Kidney epithelial cell (primary cell): Measurements from ENCODE around the gene NPC1. TPM values are rescaled to one million over a fixed set of nuclear protein-coding genes. Genes with fewer than 3 reads are reported as not detected.

ENCODE experiments used
- DNase-seq: peaks from one replicate; pipeline ENCODE4 v3.0.0-alpha.2; 2010; ENCODE audit warnings: low read depth
- H3K27me3 ChIP-seq: 2 replicates; pipeline ENCODE4 v1.6.0; 2011; ENCODE audit warnings: low read length; ENCODE audit not compliant: control insufficient read depth, insufficient read depth
- H3K36me3 ChIP-seq: 2 replicates; pipeline ENCODE4 v1.5.1; 2011; ENCODE audit warnings: low read length; ENCODE audit not compliant: control insufficient read depth, insufficient read depth
- H3K4me3 ChIP-seq: 2 replicates; pipeline ENCODE4 v1.5.1; 2011; ENCODE audit warnings: low read depth, mild to moderate bottlenecking, control low read depth, low read length
- total RNA-seq: library from RNA; depleted of rRNA; stranded (reverse); fragments of >200 nt; gene quantifications from 2 replicates; pipeline ENCODE4 v1.2.3, GENCODE V29; 2015
- TF ChIP-seq, protein P1 (sequence below): IDR thresholded peaks from 2 replicates; pipeline ENCODE4 v1.5.1; 2011; ENCODE audit warnings: mild to moderate bottlenecking, moderate library complexity, low read length, control low read depth, inconsistent platforms; ENCODE audit not compliant: insufficient read depth, poor library complexity, severe bottlenecking

NPC1 gene
- total RNA-seq, 1 donor from 2014 or later = 111 TPM

DNA sequence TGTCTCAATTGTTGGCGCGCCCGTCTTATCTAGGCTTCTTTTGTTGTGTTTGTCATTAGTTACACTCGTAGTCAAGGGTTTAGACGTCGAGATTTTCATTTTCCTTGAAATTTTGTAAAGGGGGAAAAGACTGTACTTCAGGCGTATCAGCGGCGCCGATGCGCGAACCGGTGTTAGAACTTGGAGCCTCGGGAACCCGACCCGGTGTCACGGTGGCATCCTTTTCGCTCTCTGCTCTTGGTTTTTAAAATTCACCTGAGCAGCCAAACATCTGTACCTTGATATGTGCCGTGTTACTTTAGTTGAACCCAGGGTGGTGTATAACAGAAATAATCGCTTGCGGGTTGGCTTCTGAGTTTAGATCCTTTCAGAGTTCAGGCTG, 82.4 kb downstream of the NPC1 start:
- Histone ChIP-seq H3K4me3 (peak overlapping the region; percentile 77), H3K27me3 (no peaks in the 10 kb centered on the region), H3K36me3 (no peaks in the 10 kb centered on the region)
- TF ChIP-seq, protein P1, sequence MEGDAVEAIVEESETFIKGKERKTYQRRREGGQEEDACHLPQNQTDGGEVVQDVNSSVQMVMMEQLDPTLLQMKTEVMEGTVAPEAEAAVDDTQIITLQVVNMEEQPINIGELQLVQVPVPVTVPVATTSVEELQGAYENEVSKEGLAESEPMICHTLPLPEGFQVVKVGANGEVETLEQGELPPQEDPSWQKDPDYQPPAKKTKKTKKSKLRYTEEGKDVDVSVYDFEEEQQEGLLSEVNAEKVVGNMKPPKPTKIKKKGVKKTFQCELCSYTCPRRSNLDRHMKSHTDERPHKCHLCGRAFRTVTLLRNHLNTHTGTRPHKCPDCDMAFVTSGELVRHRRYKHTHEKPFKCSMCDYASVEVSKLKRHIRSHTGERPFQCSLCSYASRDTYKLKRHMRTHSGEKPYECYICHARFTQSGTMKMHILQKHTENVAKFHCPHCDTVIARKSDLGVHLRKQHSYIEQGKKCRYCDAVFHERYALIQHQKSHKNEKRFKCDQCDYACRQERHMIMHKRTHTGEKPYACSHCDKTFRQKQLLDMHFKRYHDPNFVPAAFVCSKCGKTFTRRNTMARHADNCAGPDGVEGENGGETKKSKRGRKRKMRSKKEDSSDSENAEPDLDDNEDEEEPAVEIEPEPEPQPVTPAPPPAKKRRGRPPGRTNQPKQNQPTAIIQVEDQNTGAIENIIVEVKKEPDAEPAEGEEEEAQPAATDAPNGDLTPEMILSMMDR = no peak
- no peak for DNase-seq

DNA sequence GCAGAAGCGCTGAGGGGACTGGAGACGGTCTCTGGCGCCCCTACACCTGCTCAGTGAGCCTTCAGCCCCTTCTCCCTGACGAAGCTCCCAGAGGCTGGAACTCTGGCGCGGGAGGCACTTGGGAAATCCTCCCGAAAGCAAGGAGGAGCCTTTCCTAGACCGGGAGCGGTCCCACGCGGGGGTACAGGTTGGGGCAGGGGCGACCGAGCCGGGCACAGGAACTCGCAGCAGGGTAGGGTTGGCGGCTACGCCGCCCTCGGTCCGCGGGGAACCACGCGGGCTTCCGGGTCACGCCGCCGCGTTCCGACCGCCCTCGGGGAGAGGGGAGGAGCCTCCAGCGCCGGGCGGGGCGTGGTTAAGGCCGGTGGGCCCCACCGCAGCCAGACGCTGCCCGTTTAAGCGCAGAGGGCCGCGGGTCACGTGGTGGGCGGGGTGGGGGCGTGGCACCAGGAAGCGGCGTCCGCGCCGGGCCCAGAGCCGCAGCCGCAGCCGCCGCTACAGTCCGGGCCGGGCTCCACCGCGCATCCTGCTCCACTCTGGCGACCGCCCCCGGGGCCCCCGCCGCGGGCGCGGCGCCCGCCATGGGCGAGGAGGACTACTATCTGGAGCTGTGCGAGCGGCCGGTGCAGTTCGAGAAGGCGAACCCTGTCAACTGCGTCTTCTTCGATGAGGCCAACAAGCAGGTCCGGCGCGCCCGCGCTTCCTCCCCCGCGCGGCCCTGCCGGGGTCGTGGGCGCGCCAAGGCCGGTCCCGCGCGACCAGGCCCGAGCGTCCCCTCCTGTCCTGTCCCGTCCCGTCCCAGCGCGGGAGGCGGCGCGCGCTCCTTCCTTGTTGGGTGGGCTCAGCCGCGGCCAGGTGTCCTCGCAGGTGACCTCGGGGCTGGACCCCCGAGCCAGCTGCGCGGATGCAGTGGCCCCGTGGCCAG, 83.0 kb downstream of the NPC1 start, which contains the start of gene RMC1:
RMC1 (plus strand) TSS at position 474 of the 925 bp plus-strand sequence; CDS start at position 582, 108 bp downstream.
- Histone ChIP-seq H3K4me3 (peak within 1 kb of the TSS; percentile 77), H3K36me3 (no peaks in the 10 kb centered on the region), H3K27me3 (no peaks in the 10 kb centered on the region)
- peak; percentile 45 for DNase-seq
- TF ChIP-seq, protein P1 = peak; percentile 11

DNA sequence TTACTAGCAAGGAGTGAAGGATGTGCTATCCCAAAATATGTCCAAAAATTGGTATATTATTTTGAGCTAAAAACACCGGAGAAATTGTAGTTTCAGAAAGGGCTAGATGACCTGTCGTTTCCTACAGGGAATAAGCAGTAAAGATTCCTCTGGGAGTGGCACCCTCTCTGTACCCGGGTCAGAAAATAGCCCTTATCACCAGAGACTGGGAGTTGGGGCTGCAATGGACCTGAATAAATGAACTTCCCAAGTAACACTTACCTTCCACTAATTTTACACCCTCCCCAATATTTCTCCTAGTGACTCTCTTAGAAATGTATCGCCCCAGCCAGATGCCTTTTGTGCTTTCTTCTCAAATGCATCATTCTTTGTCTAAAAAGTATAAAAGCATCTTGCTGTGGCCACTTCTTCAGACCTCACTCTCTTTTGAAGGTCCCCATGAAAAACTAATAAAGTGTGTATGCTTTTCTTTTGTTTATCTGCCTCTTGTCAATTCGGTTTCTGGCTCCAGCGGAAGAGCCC, 83.7 kb downstream of the NPC1 start:
- H3K36me3 ChIP-seq = no peaks in the 10 kb centered on the region
- no peaks in the 10 kb centered on the region for H3K27me3 ChIP-seq
- H3K4me3 ChIP-seq = peak overlapping the region; percentile 77
- TF ChIP-seq, protein P1 = no peak
- DNase-seq = no peak

DNA sequence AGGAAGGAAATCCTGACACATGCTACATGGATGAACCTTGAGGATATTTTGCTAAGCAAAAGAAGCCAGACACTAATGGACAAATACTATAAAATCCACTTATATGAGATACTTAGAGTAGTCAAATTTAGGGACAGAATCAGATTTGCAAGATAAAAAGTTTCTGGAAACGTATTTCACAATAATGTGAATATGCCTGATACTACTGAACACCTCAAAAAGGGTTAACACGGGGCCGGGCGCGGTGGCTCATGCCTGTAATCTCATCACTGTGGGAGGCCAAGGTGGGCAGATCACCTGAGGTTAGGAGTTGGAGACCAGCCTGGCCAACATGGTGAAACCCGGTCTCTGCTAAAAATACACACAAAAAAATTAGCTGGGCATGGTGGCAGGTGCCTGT, 84.7 kb downstream of the NPC1 start:
- no peaks in the 10 kb centered on the region for H3K27me3 ChIP-seq

DNA sequence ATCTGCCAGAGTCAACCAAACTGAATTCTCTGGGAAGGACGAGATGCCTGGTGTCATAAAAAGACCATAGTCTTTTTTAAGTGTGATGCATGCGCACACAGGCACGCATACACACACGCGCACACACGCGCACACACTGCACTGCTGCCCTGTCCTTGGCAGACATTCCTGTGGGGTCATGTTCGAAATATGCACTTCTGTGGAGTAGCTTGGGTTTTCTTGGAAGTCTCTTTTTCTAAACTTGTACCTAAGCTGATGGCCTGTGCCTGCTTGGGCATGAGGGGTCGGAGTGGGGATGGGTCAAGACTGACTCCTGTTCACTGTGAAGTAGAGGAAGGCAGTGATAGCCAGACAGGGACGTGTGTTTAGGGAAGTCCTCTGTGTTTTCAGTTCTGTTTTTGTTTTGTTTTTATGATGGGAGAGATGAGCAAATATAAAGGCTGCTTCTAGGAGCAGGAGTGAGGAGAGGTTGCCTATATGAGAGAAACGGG, 87.0 kb downstream of the NPC1 start:
- Histone ChIP-seq H3K27me3 (no peaks in the 10 kb centered on the region), H3K36me3 (no peaks in the 10 kb centered on the region), H3K4me3 (no peak overlapping the region)
- no peak for DNase-seq
- TF ChIP-seq, protein P1 = no peak

More for the DNA sequence above, 84.7 kb downstream of the NPC1 start:
- DNase-seq = no peak
- TF ChIP-seq, protein P1 = no peak
- Histone ChIP-seq H3K4me3 (no peak overlapping the region), H3K36me3 (no peaks in the 10 kb centered on the region)

DNA sequence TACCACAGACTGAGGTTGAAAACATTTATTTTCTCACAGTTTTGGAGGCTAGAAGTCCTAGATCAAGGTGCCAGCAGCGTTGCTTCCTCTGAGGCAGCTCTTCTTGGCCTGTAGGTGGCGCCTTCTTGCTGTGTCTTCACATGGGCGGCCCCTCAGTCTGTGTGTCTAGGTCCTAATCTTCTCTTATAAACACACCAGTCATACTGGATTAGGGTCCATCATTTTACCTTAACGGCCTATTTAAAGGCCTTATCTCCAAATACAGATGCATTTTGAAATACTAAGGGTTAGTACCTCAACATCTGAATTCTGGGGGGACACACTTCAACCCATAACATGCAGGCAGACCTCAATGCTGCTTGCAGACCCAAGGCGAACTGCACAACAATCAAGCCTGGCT, 87.4 kb downstream of the NPC1 start:
- H3K36me3 ChIP-seq = no peaks in the 10 kb centered on the region
- H3K4me3 ChIP-seq = no peak overlapping the region
- TF ChIP-seq, protein P1 = peak; percentile 95
- H3K27me3 ChIP-seq = no peaks in the 10 kb centered on the region
- no peak for DNase-seq
